ENCODE results near the gene AFF3. TPM values are rescaled to one million over a fixed set of nuclear protein-coding genes. Genes with fewer than 3 reads are reported as not detected.

AFF3 gene
- total RNA-seq, 1 experiment from 2014 or later: 0.05 TPM

DNA sequence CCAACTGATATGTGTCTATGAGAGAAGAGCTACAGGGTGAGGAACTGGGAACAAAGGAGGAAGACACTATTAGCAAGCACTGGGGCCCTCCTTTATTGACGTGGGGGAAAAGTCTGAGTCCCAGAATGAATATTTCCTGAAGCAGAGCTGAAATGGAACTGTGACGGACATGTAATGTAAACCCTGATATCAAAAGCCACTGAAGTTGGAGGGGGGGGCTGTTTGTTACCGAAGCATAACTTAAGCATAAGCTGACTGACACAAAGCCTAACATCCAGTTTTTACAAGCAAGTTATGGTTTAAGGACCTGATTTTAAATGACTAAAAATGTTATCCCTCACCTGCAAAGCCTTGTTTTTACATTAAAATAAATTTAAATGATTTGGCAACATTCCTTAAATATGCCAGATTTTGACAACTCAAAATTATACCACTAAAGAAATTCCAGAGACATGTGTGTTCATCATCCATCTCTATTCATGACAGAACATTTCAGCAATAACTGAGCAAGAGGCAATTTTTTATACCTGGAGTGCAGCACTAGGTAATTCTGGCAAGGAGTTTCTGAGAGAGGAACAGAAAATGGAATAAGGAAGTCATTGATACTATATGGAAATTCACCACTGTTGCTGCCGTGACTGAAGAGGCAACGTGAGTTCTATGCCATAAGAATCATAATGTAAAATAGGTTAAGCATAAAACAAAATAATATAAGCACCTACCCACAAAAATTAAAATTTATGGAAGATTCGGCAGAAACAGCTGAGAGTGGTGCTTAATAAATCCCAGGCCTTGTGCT is 186.0 kb downstream of the AFF3 start:
- intact Hi-C loops (cut with micrococcal nuclease; ENCODE audit: unreplicated experiment): no loop called here
- H3K9me3 Mint-ChIP-seq (ENCODE audit: unreplicated experiment): no peaks in the 10 kb centered on the region
- no TSS peak for BruUV-seq (replicated peaks)
- Histone ChIP-seq H3K9me3 (no peaks in the 10 kb centered on the region), H3K4me1 (no peaks in the 10 kb centered on the region), H3K27me3 (replicated peaks; ENCODE audit: control insufficient read depth, insufficient read depth, low read length) (no peaks in the 10 kb centered on the region), H3K4me3 (ENCODE audit: low read depth, low read length) (no peak overlapping the region), H3K36me3 (ENCODE audit: control insufficient read depth, insufficient read depth, low read length) (no peaks in the 10 kb centered on the region)
- no peaks in the 10 kb centered on the region for H3K36me3 Mint-ChIP-seq (ENCODE audit: insufficient read depth, unreplicated experiment)
- TF ChIP-seq, protein P1, sequence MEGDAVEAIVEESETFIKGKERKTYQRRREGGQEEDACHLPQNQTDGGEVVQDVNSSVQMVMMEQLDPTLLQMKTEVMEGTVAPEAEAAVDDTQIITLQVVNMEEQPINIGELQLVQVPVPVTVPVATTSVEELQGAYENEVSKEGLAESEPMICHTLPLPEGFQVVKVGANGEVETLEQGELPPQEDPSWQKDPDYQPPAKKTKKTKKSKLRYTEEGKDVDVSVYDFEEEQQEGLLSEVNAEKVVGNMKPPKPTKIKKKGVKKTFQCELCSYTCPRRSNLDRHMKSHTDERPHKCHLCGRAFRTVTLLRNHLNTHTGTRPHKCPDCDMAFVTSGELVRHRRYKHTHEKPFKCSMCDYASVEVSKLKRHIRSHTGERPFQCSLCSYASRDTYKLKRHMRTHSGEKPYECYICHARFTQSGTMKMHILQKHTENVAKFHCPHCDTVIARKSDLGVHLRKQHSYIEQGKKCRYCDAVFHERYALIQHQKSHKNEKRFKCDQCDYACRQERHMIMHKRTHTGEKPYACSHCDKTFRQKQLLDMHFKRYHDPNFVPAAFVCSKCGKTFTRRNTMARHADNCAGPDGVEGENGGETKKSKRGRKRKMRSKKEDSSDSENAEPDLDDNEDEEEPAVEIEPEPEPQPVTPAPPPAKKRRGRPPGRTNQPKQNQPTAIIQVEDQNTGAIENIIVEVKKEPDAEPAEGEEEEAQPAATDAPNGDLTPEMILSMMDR (IDR thresholded peaks at IDR 0.05; ENCODE audit: insufficient read depth in 1 of 2, low read depth in 1 of 2, low read length in 1 of 2, severe bottlenecking in 1 of 2, unreplicated experiment in 1 of 2): no peak
- no peak overlapping the region for H3K4me3 Mint-ChIP-seq (ENCODE audit: unreplicated experiment)
- peaks cover 8% of the 10 kb centered on the region for H3K27me3 Mint-ChIP-seq (ENCODE audit: insufficient read depth, unreplicated experiment)
- H3K4me1 Mint-ChIP-seq (ENCODE audit: low read depth, unreplicated experiment): no peaks in the 10 kb centered on the region
- ChIA-PET CTCF (no interaction called here), POLR2A (no interaction called here)
- H3K27ac Mint-ChIP-seq (ENCODE audit: unreplicated experiment): no peak overlapping the region
- no peak for DNase-seq

DNA sequence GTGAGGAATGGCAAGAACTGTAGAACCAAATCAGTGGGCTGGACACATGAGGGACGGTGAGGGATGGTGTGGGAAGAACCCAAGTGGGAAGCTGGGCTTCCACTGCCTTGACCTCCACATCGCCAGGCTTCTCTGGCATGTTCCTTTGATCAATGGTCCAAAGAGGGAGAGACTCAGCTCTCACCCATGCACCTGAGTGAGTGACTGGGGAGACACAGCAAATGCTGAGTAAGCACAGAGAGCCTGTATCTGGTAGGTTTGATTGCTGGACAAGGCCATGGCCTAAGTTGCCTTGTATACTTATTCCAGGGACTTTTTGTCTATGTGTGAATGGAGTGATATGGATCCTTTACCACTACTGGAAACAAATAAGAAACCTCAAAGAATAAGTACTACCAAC is 188.6 kb downstream of the AFF3 start:
- no TSS peak for BruUV-seq (replicated peaks)
- no peaks in the 10 kb centered on the region for H3K27me3 ChIP-seq (replicated peaks; ENCODE audit: control insufficient read depth, insufficient read depth, low read length)
- no peaks in the 10 kb centered on the region for H3K4me1 ChIP-seq
- ChIA-PET CTCF (no interaction called here), POLR2A (interaction anchor here (0.5 kb wide), 1 partner anchor 23 kb away, joined by 3 read pairs; no protein-coding TSS in a partner anchor)
- Mint-ChIP-seq H3K4me1 (ENCODE audit: low read depth, unreplicated experiment) (no peaks in the 10 kb centered on the region), H3K27ac (ENCODE audit: unreplicated experiment) (no peak overlapping the region), H3K27me3 (ENCODE audit: insufficient read depth, unreplicated experiment) (peaks cover 7% of the 10 kb centered on the region), H3K9me3 (ENCODE audit: unreplicated experiment) (no peaks in the 10 kb centered on the region), H3K4me3 (ENCODE audit: unreplicated experiment) (no peak overlapping the region), H3K36me3 (ENCODE audit: insufficient read depth, unreplicated experiment) (no peaks in the 10 kb centered on the region)
- no peaks in the 10 kb centered on the region for H3K36me3 ChIP-seq (ENCODE audit: control insufficient read depth, insufficient read depth, low read length)
- H3K9me3 ChIP-seq: no peaks in the 10 kb centered on the region
- no peak for DNase-seq
- TF ChIP-seq, protein P1 (IDR thresholded peaks at IDR 0.05; ENCODE audit: insufficient read depth in 1 of 2, low read depth in 1 of 2, low read length in 1 of 2, severe bottlenecking in 1 of 2, unreplicated experiment in 1 of 2): no peak
- intact Hi-C loops (cut with micrococcal nuclease; ENCODE audit: unreplicated experiment): no loop called here
- no peak overlapping the region for H3K4me3 ChIP-seq (ENCODE audit: low read depth, low read length)

DNA sequence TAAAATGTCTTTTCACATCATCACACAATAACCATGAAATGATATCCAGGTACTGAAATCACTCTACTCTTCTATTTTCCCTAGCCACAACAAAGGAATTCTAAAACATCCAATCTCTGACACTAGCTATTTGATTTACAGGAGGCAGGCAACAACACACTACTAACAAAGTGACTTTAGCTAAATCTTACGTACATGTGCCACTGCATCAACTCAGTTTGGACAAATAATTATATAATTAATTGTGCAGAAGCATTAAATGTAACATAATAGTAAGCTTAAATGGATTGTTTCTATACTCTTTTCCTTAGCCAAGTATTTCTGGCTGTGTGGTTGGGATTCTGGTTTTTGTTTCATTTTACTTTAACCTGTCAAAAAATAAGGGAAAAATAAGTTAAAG is 192.4 kb downstream of the AFF3 start:
- H3K4me1 ChIP-seq: no peaks in the 10 kb centered on the region
- H3K9me3 Mint-ChIP-seq (ENCODE audit: unreplicated experiment): no peaks in the 10 kb centered on the region
- no TSS peak for BruUV-seq (replicated peaks)
- H3K36me3 Mint-ChIP-seq (ENCODE audit: insufficient read depth, unreplicated experiment): no peaks in the 10 kb centered on the region
- ChIA-PET CTCF (no interaction called here), POLR2A (no interaction called here)
- no peaks in the 10 kb centered on the region for H3K9me3 ChIP-seq
- intact Hi-C loops (cut with micrococcal nuclease; ENCODE audit: unreplicated experiment): no loop called here
- H3K27me3 Mint-ChIP-seq (ENCODE audit: insufficient read depth, unreplicated experiment): peaks cover 5% of the 10 kb centered on the region
- no peaks in the 10 kb centered on the region for H3K27me3 ChIP-seq (replicated peaks; ENCODE audit: control insufficient read depth, insufficient read depth, low read length)
- TF ChIP-seq, protein P1 (IDR thresholded peaks at IDR 0.05; ENCODE audit: insufficient read depth in 1 of 2, low read depth in 1 of 2, low read length in 1 of 2, severe bottlenecking in 1 of 2, unreplicated experiment in 1 of 2): no peak
- H3K36me3 ChIP-seq (ENCODE audit: control insufficient read depth, insufficient read depth, low read length): no peaks in the 10 kb centered on the region
- no peak overlapping the region for H3K4me3 Mint-ChIP-seq (ENCODE audit: unreplicated experiment)
- H3K27ac Mint-ChIP-seq (ENCODE audit: unreplicated experiment): no peak overlapping the region
- H3K4me1 Mint-ChIP-seq (ENCODE audit: low read depth, unreplicated experiment): no peaks in the 10 kb centered on the region
- H3K4me3 ChIP-seq (ENCODE audit: low read depth, low read length): no peak overlapping the region
- DNase-seq: no peak
